Keratinocyte (primary cell): ENCODE measurements around the gene GLRB. TPM values are rescaled to one million over a fixed set of nuclear protein-coding genes. Genes with fewer than 3 reads are reported as not detected.

Experiments used
- DNase-seq: peaks from one replicate; pipeline ENCODE4 v3.0.0-alpha.2; 2011; ENCODE audit warnings: low read depth, missing footprints, low spot score
- FAIRE-seq: peaks from 2 replicates; lab custom pipeline; 2011; peaks lifted over from hg19 to GRCh38; lab: Jason Lieb, UNC
- H2AFZ ChIP-seq: 2 replicates; pipeline ENCODE4 v1.6.0; 2012; ENCODE audit warnings: low read length, control low read depth, inconsistent platforms; ENCODE audit not compliant: control insufficient read depth
- H3K27ac ChIP-seq: 2 replicates; pipeline ENCODE4 v1.5.1; 2011; ENCODE audit warnings: low read length; ENCODE audit not compliant: control insufficient read depth, insufficient read depth
- H3K27me3 ChIP-seq: 3 replicates; pipeline ENCODE4 v1.6.0; 2011; ENCODE audit warnings: low read length; ENCODE audit not compliant: control insufficient read depth, insufficient read depth; ENCODE audit errors: extremely low read depth
- H3K36me3 ChIP-seq, 2 experiments: 2 replicates in 1 of 2; 3 replicates in 1 of 2; pipeline ENCODE4 v1.5.1; 2011; ENCODE audit warnings: low read length in 2 of 2, mild to moderate bottlenecking in 1 of 2; ENCODE audit not compliant: control insufficient read depth in 2 of 2, insufficient read depth in 2 of 2; ENCODE audit errors: extremely low read depth in 1 of 2
- H3K4me1 ChIP-seq: 3 replicates; pipeline ENCODE4 v1.5.1; 2011; ENCODE audit warnings: low read length; ENCODE audit not compliant: control insufficient read depth, insufficient read depth; ENCODE audit errors: extremely low read depth
- H3K4me2 ChIP-seq: 3 replicates; pipeline ENCODE4 v1.6.0; 2011; ENCODE audit warnings: low read depth, low read length; ENCODE audit not compliant: control insufficient read depth, insufficient read depth; ENCODE audit errors: extremely low read depth
- H3K4me3 ChIP-seq, 3 experiments: fragments of 200-600 bp in 1 of 3; sonication (generic) in 1 of 3; 2 replicates in 2 of 3; 3 replicates in 1 of 3; pipeline ENCODE4 v1.5.1; 2011 to 2016; ENCODE audit warnings: low read length in 3 of 3, mild to moderate bottlenecking in 3 of 3, control low read depth in 2 of 3, inconsistent platforms in 1 of 3, low read depth in 1 of 3, mixed read lengths in 1 of 3, mixed run types in 1 of 3, moderate library complexity in 1 of 3; ENCODE audit not compliant: control insufficient read depth in 2 of 3, insufficient read depth in 2 of 3; ENCODE audit errors: extremely low read depth in 1 of 3
- H3K79me2 ChIP-seq: 2 replicates; pipeline ENCODE4 v1.6.0; 2012; ENCODE audit warnings: low read length; ENCODE audit not compliant: control insufficient read depth, insufficient read depth
- H3K9ac ChIP-seq: 3 replicates; pipeline ENCODE4 v1.6.0; 2011; ENCODE audit warnings: low read length; ENCODE audit not compliant: control insufficient read depth, insufficient read depth; ENCODE audit errors: extremely low read depth
- H3K9me1 ChIP-seq: 3 replicates; pipeline ENCODE4 v1.6.0; 2011; ENCODE audit warnings: low read length; ENCODE audit not compliant: control insufficient read depth, insufficient read depth; ENCODE audit errors: extremely low read depth
- H3K9me3 ChIP-seq: 2 replicates; pipeline ENCODE4 v1.5.1; 2012; ENCODE audit warnings: low read depth, low read length; ENCODE audit not compliant: control insufficient read depth
- H4K20me1 ChIP-seq: 3 replicates; pipeline ENCODE4 v1.6.0; 2011; ENCODE audit warnings: low read length; ENCODE audit not compliant: control insufficient read depth, insufficient read depth; ENCODE audit errors: extremely low read depth
- EZH2 ChIP-seq: IDR thresholded peaks from one replicate; pipeline ENCODE4 v1.6.1; 2012; ENCODE audit warnings: inconsistent platforms, mild to moderate bottlenecking, low read length, moderate library complexity
- dilution Hi-C: fragments of 300-500 bp; cut with MboI; formaldehyde crosslinking; loops from one replicate; pipeline ENCODE4 v1.7.0; 2020; ENCODE audit warnings: low sequenced_read_pairs; ENCODE audit not compliant: extremely low pct_ligation_motif_present
- polyA plus RNA-seq, 5 experiments: library from polyadenylated mRNA; depleted of rRNA in 3 of 5; stranded (reverse) in 3 of 5; stranded (forward) in 1 of 5; unstranded in 1 of 5; fragments of >200 nt; gene quantifications; 1 replicate in 1 of 5; 2 replicates in 3 of 5; 3 replicates in 1 of 5; pipeline versions ENCODE4 v1.2.1 to v1.2.3, GENCODE V29; 2011 to 2012; ENCODE audit warnings: missing spikeins in 2 of 5, low read depth in 1 of 5, low replicate concordance in 1 of 5
- TF ChIP-seq, protein P1 (sequence below), 3 experiments: IDR thresholded peaks in 1 of 3; conservative IDR thresholded peaks in 1 of 3; optimal IDR thresholded peaks in 1 of 3; 2 replicates in 2 of 3; 3 replicates in 1 of 3; pipeline versions ENCODE3 to v1.5.1; 2011; ENCODE audit warnings: low read length in 3 of 3, mild to moderate bottlenecking in 3 of 3, moderate library complexity in 2 of 3, control low read depth in 1 of 3, inconsistent platforms in 1 of 3; ENCODE audit not compliant: insufficient read depth in 2 of 3; ENCODE audit errors: extremely low read depth in 1 of 3

GLRB gene
- polyA plus RNA-seq, 1 donor (not counting 4 experiments of a cell fraction or from before 2014, with no cell fraction given) = 1.0 TPM

GRCh38 chr4:157045507-157046127 lies 30.3 kb upstream of the GLRB start:
- no peak overlapping the region for H3K27ac ChIP-seq
- DNase-seq = no peak
- H3K9me3 ChIP-seq = no peaks in the 10 kb centered on the region
- peak; percentile 98 for FAIRE-seq
- H3K27me3 ChIP-seq = no peaks in the 10 kb centered on the region
- no peaks in the 10 kb centered on the region for H3K79me2 ChIP-seq
- dilution Hi-C loops = no loop called here
- no peaks in the 10 kb centered on the region for H4K20me1 ChIP-seq
- no peaks in the 10 kb centered on the region for H3K4me1 ChIP-seq
- H2AFZ ChIP-seq = peak overlapping the region; percentile 67
- no peak for TF ChIP-seq EZH2
- TF ChIP-seq, protein P1, sequence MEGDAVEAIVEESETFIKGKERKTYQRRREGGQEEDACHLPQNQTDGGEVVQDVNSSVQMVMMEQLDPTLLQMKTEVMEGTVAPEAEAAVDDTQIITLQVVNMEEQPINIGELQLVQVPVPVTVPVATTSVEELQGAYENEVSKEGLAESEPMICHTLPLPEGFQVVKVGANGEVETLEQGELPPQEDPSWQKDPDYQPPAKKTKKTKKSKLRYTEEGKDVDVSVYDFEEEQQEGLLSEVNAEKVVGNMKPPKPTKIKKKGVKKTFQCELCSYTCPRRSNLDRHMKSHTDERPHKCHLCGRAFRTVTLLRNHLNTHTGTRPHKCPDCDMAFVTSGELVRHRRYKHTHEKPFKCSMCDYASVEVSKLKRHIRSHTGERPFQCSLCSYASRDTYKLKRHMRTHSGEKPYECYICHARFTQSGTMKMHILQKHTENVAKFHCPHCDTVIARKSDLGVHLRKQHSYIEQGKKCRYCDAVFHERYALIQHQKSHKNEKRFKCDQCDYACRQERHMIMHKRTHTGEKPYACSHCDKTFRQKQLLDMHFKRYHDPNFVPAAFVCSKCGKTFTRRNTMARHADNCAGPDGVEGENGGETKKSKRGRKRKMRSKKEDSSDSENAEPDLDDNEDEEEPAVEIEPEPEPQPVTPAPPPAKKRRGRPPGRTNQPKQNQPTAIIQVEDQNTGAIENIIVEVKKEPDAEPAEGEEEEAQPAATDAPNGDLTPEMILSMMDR (optimal IDR thresholded peaks at IDR 0.05 in 1 of 3, IDR thresholded peaks at IDR 0.05 in 1 of 3, conservative IDR thresholded peaks at IDR 0.05 in 1 of 3; ENCODE audit: extremely low read depth in 1 of 3, insufficient read depth in 2 of 3, low read length in 3 of 3) = peak; percentile 73 to 91 (median 85)
- peak overlapping the region; percentile 28 for H3K4me2 ChIP-seq
- no peaks in the 10 kb centered on the region for H3K9me1 ChIP-seq
- H3K9ac ChIP-seq = no peak overlapping the region
- H3K36me3 ChIP-seq = no peaks in the 10 kb centered on the region
- no peak overlapping the region for H3K4me3 ChIP-seq

DNA sequence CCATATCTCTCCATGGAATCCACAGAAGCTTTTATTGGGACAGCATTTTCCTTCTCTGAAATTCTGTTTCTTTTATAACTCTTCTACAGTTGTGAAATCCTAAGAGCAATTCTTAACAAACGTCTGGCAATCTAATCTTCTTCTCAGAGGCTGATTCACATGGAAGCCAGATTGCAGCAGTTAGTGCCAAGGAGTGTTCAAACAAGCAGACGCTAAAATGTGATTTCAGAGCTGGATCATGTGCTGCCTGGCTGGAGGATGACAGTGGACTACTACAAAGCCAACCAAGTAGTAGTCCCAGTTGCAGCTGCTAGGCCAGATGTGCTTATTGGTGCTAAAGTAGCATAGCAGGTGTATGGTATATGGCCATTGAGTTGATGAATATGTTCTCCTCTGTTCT lies 27.7 kb upstream of the GLRB start:
- H3K9ac ChIP-seq = no peak overlapping the region
- no peak for DNase-seq
- FAIRE-seq = no peak
- dilution Hi-C loops = no loop called here
- no peaks in the 10 kb centered on the region for H4K20me1 ChIP-seq
- H3K9me1 ChIP-seq = no peaks in the 10 kb centered on the region
- H3K4me3 ChIP-seq = no peak overlapping the region
- H3K36me3 ChIP-seq = no peaks in the 10 kb centered on the region
- H3K27me3 ChIP-seq = no peaks in the 10 kb centered on the region
- no peak for TF ChIP-seq EZH2
- no peak overlapping the region for H2AFZ ChIP-seq
- no peak overlapping the region for H3K4me2 ChIP-seq
- H3K4me1 ChIP-seq = no peaks in the 10 kb centered on the region
- H3K79me2 ChIP-seq = no peaks in the 10 kb centered on the region
- H3K27ac ChIP-seq = no peak overlapping the region
- no peaks in the 10 kb centered on the region for H3K9me3 ChIP-seq

GRCh38 chr4:157050561-157050960 lies 25.4 kb upstream of the GLRB start:
- Histone ChIP-seq H3K27me3 (no peaks in the 10 kb centered on the region), H3K9ac (no peak overlapping the region), H3K9me3 (no peaks in the 10 kb centered on the region), H2AFZ (no peak overlapping the region), H3K36me3 (no peaks in the 10 kb centered on the region), H3K27ac (no peak overlapping the region), H4K20me1 (no peaks in the 10 kb centered on the region), H3K9me1 (no peaks in the 10 kb centered on the region), H3K4me3 (no peak overlapping the region), H3K4me2 (no peak overlapping the region), H3K4me1 (no peaks in the 10 kb centered on the region), H3K79me2 (no peaks in the 10 kb centered on the region)
- TF ChIP-seq, protein P1 (optimal IDR thresholded peaks at IDR 0.05 in 1 of 3, IDR thresholded peaks at IDR 0.05 in 1 of 3, conservative IDR thresholded peaks at IDR 0.05 in 1 of 3; ENCODE audit: extremely low read depth in 1 of 3, insufficient read depth in 2 of 3, low read length in 3 of 3) = no peak
- TF ChIP-seq EZH2 = no peak
- no peak for FAIRE-seq
- dilution Hi-C loops = no loop called here
- no peak for DNase-seq
